ENCODE measurements around the gene CARD10. TPM values are rescaled to one million over a fixed set of nuclear protein-coding genes. Genes with fewer than 3 reads are reported as not detected.

The CARD10 gene
- total RNA-seq, 1 donor from 2014 or later, result 9.0 TPM

DNA sequence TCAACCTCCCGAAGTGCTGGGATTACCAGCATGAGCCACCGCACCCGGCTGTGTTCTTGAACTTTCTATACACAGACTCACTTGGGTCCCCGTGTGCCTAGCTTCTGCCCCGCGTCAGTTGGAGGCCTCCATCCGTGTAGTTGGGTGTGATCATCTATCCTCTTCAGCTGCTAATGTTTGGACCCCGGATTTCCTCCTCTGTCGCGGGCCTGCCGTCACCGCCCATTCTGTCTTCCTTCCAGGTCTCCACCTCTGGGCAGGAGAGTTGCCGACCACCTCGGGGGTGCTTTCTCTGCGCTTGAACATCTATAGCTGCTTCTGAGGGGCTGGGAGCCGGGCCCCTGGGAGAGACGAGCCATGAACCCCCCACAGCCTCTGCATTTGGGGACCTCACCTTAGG lies 46.6 kb upstream of the CARD10 start:
- Histone ChIP-seq H3K4me3 (peak overlapping the region; percentile 31), H3K9me3 (replicated peaks) (no peaks in the 10 kb centered on the region), H3K4me1 (peaks cover 100% of the 10 kb centered on the region), H3K27ac (replicated peaks) (peak overlapping the region; percentile 98), H3K36me3 (peaks cover 25% of the 10 kb centered on the region), H3K27me3 (ENCODE audit: low read depth) (peaks cover 20% of the 10 kb centered on the region)
- intact Hi-C loops (cut with micrococcal nuclease), result no loop called here
- TF ChIP-seq, protein P1, sequence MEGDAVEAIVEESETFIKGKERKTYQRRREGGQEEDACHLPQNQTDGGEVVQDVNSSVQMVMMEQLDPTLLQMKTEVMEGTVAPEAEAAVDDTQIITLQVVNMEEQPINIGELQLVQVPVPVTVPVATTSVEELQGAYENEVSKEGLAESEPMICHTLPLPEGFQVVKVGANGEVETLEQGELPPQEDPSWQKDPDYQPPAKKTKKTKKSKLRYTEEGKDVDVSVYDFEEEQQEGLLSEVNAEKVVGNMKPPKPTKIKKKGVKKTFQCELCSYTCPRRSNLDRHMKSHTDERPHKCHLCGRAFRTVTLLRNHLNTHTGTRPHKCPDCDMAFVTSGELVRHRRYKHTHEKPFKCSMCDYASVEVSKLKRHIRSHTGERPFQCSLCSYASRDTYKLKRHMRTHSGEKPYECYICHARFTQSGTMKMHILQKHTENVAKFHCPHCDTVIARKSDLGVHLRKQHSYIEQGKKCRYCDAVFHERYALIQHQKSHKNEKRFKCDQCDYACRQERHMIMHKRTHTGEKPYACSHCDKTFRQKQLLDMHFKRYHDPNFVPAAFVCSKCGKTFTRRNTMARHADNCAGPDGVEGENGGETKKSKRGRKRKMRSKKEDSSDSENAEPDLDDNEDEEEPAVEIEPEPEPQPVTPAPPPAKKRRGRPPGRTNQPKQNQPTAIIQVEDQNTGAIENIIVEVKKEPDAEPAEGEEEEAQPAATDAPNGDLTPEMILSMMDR (IDR thresholded peaks at IDR 0.05; ENCODE audit: borderline replicate concordance), result no peak
- DNase-seq, result no peak

DNA sequence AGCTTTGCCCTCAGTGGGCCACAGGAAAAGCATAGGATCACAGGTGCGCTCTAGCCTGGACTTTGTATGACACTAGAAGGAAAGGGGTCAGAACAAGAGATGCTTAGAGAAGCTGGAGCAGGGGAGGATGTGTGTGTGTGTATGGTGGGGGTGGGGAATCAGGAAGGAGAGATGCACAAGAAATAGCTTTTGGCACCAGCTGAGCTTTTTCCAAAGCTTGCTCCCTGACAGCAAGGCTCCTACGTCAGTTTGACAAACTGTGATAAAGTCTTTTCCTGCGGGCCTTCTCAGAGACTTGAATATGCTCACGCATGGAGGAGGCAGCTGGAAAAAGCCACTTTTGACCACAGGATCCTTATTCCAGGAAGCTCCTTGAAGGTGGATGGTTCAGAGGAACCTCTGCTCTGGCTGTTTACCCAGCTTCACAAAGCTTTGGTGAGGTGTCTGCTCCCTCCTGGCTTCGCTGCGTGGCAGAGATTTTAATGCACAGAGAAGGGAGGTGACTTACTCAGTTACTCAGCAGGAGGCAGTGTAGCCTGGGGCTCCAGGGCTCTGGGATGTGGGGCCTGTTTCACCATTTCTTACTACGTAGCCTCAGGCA lies 45.0 kb upstream of the CARD10 start:
- no peak for DNase-seq
- H3K9me3 ChIP-seq (replicated peaks), result no peaks in the 10 kb centered on the region
- TF ChIP-seq, protein P1 (IDR thresholded peaks at IDR 0.05; ENCODE audit: borderline replicate concordance), result no peak
- peak overlapping the region; percentile 82 for H3K4me3 ChIP-seq
- H3K27me3 ChIP-seq (ENCODE audit: low read depth), result peaks cover 24% of the 10 kb centered on the region
- H3K36me3 ChIP-seq, result peaks cover 25% of the 10 kb centered on the region
- intact Hi-C loops (cut with micrococcal nuclease), result no loop called here
- H3K4me1 ChIP-seq, result peaks cover 97% of the 10 kb centered on the region
- H3K27ac ChIP-seq (replicated peaks), result peak overlapping the region; percentile 98

DNA sequence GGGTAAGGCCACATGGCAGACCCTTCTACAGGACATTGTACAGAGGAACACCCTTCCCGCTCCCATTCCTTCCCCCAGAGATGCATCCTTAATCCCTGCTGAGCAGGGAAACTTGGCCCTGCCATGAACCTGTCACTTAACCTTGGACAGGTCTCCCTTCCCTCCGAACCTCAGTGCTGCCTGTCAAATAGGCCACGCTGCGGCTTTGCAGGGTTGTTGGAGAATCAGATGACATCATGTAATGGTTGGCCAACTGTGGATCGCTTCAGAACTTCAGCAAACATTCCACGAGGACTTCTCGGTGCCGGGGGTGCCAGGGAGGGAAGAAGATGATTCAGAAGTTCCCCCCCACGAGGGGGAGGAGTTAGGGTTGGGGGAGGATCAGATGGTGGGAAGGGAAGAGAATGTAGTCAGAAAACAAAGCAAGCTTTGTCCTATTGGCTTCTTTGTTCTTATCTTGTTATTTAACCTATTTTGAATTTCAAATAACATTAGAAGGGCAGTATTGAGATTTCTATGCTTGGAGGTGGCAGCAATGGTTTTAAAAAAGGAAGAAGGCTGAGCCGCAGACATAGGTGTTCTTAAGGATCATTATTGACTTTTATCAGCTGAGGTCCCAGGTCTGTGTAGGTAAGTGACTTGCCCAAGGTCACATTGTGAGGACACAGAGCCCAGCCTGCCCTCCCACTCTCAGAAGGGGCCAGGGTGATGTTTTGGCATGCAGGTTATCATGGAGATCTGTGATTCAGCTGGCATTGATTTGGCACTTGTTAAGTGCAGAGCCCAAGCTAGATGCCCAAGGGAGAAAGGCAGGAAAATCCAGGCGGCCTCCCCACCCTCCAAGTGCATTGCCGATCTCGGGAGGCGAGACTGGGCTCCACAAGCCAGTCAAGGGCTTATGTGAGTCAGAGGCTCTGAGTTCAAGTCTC lies 44.2 kb upstream of the CARD10 start:
- TF ChIP-seq, protein P1 (IDR thresholded peaks at IDR 0.05; ENCODE audit: borderline replicate concordance), result no peak
- peaks cover 17% of the 10 kb centered on the region for H3K36me3 ChIP-seq
- H3K4me1 ChIP-seq, result peaks cover 97% of the 10 kb centered on the region
- peak overlapping the region; percentile 98 for H3K27ac ChIP-seq (replicated peaks)
- H3K9me3 ChIP-seq (replicated peaks), result no peaks in the 10 kb centered on the region
- H3K27me3 ChIP-seq (ENCODE audit: low read depth), result peaks cover 24% of the 10 kb centered on the region
- DNase-seq, result peak; percentile 69
- peak overlapping the region; percentile 82 for H3K4me3 ChIP-seq
- intact Hi-C loops (cut with micrococcal nuclease), result no loop called here

DNA sequence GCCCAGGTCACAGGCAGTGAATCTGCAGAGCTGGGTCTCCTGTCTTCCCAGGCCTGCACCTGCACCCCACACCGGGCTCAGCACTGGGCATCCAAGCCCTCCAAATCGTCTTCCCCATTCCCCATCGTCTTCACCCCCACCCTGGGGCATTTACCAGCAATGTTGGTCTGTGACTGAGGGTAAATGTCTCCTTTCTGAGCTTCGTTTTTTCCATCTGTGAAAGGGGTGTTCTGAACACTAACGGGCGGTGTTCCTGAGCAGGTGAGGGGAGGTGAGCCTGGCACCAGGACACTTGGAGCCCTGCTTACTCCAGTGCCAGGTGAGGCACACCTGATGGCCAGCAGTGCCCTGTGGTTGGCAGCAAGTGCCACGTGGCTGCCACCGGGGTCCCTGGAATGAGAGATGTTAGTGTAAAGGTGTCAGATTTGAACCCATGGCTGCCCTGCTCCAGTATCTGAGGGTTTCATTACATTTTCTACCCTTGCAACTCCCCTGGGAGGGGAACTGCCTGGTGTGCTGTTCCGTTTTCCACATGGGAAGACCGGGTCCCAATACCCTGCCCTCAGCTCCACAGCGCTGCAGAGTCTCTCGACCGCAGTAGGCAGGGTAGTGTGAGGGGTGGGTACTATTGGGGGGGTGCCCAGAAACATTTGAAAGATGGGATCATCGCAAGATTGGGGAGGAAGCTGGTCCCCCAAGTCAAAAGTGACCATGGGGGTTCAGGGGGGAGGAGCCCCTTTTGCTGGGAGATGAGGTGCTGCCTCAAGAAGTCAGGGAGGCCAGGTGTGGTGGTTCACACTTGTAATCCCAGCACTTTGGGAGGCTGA lies 43.0 kb upstream of the CARD10 start:
- Histone ChIP-seq H3K9me3 (replicated peaks) (no peaks in the 10 kb centered on the region), H3K4me1 (peaks cover 97% of the 10 kb centered on the region), H3K27ac (replicated peaks) (peak overlapping the region; percentile 98), H3K27me3 (ENCODE audit: low read depth) (peaks cover 24% of the 10 kb centered on the region), H3K36me3 (peaks cover 16% of the 10 kb centered on the region), H3K4me3 (peak overlapping the region; percentile 82)
- TF ChIP-seq, protein P1 (IDR thresholded peaks at IDR 0.05; ENCODE audit: borderline replicate concordance), result peak; percentile 6
- intact Hi-C loops (cut with micrococcal nuclease), result no loop called here
- no peak for DNase-seq

All from left ventricle myocardium inferior (tissue), 1 donor.